HCT116 (cell line): ENCODE data around the gene P4HTM.

Experiments
- CBX3 ChIP-seq: IDR thresholded peaks from 2 replicates; pipeline ENCODE4 v1.6.1; 2012; ENCODE audit warnings: low read depth
- EZH2 ChIP-seq: fragments of 200-600 bp; sonication (generic); IDR thresholded peaks from 2 replicates; pipeline ENCODE4 v1.6.1; 2017; ENCODE audit warnings: antibody characterized with exemption, mixed run types
- EZH2phosphoT487 ChIP-seq: fragments of 200-600 bp; IDR thresholded peaks from 2 replicates; pipeline ENCODE4 v1.6.1; 2018; ENCODE audit warnings: antibody characterized with exemption, borderline replicate concordance
- FOSL1 ChIP-seq: IDR thresholded peaks from 2 replicates; pipeline ENCODE4 v1.6.1; 2012; ENCODE audit warnings: low read depth
- POLR2A ChIP-seq: IDR thresholded peaks from 2 replicates; pipeline ENCODE4 v1.7.0; 2011; ENCODE audit warnings: borderline replicate concordance; ENCODE audit not compliant: insufficient read depth, insufficient read length; ENCODE audit errors: extremely low read depth
- POLR2AphosphoS5 ChIP-seq: IDR thresholded peaks from 2 replicates; pipeline ENCODE4 v1.6.1; 2011; ENCODE audit warnings: mild to moderate bottlenecking, low read depth, low read length, moderate library complexity
- TF ChIP-seq, protein P1 (sequence below), 3 experiments: fragments of 200-600 bp in 1 of 3; sonication (generic) in 1 of 3; IDR thresholded peaks in 2 of 3; conservative IDR thresholded peaks in 1 of 3; 2 replicates each; pipeline ENCODE4 v1.5.1; 2012 to 2017; ENCODE audit warnings: low read depth in 2 of 3, low read length in 2 of 3, antibody characterized with exemption in 1 of 3, borderline replicate concordance in 1 of 3, control low read depth in 1 of 3, mild to moderate bottlenecking in 1 of 3, mixed read lengths in 1 of 3, mixed run types in 1 of 3, moderate library complexity in 1 of 3; ENCODE audit not compliant: insufficient read depth in 1 of 3
- TF ChIP-seq, protein P2 (sequence below): IDR thresholded peaks from 2 replicates; pipeline ENCODE4 v1.6.1; 2012
- TF ChIP-seq, protein P3 (sequence below): IDR thresholded peaks from 2 replicates; pipeline ENCODE4 v1.6.1; 2012
- TF ChIP-seq, protein P4 (sequence below): IDR thresholded peaks from 2 replicates; pipeline ENCODE4 v1.6.1; 2012; ENCODE audit warnings: low read depth

DNA sequence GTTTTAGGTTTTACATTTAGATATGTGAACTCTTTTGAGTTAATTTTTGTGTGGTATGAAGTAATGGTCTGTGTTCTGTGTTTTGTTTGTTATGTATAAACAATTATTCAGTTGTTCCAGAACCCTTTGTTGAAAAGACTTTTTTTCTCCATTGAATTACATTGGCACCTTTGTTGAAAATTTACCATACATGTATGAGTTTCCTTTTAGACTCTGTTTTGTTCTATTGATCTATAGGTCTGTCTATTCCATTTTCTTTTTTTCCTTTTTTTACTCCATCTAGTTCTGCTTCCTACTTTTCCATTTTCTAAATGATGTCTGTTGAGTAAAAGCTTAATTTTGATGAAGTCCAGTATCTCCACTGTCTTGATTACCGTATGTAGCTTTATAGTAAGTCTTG, 40.0 kb upstream of the P4HTM start:
- TF ChIP-seq, protein P1, sequence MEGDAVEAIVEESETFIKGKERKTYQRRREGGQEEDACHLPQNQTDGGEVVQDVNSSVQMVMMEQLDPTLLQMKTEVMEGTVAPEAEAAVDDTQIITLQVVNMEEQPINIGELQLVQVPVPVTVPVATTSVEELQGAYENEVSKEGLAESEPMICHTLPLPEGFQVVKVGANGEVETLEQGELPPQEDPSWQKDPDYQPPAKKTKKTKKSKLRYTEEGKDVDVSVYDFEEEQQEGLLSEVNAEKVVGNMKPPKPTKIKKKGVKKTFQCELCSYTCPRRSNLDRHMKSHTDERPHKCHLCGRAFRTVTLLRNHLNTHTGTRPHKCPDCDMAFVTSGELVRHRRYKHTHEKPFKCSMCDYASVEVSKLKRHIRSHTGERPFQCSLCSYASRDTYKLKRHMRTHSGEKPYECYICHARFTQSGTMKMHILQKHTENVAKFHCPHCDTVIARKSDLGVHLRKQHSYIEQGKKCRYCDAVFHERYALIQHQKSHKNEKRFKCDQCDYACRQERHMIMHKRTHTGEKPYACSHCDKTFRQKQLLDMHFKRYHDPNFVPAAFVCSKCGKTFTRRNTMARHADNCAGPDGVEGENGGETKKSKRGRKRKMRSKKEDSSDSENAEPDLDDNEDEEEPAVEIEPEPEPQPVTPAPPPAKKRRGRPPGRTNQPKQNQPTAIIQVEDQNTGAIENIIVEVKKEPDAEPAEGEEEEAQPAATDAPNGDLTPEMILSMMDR (IDR thresholded peaks at IDR 0.05 in 2 of 3, conservative IDR thresholded peaks at IDR 0.05 in 1 of 3; ENCODE audit: borderline replicate concordance in 1 of 3, insufficient read depth in 1 of 3, low read depth in 2 of 3, low read length in 2 of 3): no peak
- TF ChIP-seq EZH2phosphoT487 (no peak), EZH2 (no peak), POLR2AphosphoS5 (no peak), POLR2A (no peak), CBX3 (no peak), FOSL1 (no peak)
- TF ChIP-seq, protein P2, sequence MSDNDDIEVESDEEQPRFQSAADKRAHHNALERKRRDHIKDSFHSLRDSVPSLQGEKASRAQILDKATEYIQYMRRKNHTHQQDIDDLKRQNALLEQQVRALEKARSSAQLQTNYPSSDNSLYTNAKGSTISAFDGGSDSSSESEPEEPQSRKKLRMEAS: no peak
- TF ChIP-seq, protein P3, sequence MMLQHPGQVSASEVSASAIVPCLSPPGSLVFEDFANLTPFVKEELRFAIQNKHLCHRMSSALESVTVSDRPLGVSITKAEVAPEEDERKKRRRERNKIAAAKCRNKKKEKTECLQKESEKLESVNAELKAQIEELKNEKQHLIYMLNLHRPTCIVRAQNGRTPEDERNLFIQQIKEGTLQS: no peak
- TF ChIP-seq, protein P4, sequence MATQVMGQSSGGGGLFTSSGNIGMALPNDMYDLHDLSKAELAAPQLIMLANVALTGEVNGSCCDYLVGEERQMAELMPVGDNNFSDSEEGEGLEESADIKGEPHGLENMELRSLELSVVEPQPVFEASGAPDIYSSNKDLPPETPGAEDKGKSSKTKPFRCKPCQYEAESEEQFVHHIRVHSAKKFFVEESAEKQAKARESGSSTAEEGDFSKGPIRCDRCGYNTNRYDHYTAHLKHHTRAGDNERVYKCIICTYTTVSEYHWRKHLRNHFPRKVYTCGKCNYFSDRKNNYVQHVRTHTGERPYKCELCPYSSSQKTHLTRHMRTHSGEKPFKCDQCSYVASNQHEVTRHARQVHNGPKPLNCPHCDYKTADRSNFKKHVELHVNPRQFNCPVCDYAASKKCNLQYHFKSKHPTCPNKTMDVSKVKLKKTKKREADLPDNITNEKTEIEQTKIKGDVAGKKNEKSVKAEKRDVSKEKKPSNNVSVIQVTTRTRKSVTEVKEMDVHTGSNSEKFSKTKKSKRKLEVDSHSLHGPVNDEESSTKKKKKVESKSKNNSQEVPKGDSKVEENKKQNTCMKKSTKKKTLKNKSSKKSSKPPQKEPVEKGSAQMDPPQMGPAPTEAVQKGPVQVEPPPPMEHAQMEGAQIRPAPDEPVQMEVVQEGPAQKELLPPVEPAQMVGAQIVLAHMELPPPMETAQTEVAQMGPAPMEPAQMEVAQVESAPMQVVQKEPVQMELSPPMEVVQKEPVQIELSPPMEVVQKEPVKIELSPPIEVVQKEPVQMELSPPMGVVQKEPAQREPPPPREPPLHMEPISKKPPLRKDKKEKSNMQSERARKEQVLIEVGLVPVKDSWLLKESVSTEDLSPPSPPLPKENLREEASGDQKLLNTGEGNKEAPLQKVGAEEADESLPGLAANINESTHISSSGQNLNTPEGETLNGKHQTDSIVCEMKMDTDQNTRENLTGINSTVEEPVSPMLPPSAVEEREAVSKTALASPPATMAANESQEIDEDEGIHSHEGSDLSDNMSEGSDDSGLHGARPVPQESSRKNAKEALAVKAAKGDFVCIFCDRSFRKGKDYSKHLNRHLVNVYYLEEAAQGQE: no peak
